PC-3 (cell line): ENCODE data around the gene HCN3. TPM values are rescaled to one million over a fixed set of nuclear protein-coding genes. Genes with fewer than 3 reads are reported as not detected.
A peak's percentile ranks its signal among the peaks of the same experiment; 100 is the strongest.
"Not testable (repeated sequence)": the region's sequence is repeated elsewhere in the genome, so short reads cannot be mapped to it uniquely, and the experiment has no call there.

Source experiments
- ATAC-seq: fragments of 200-7000 bp; cut with Tn5 transposase; 2 replicates; pipeline ENCODE4 v1.9.1; 2020; ENCODE audit warnings: mild to moderate bottlenecking, moderate library complexity
- BruUV-seq: library from RNA; stranded (reverse); fragments of 400-500 nt; replicated peaks from 2 replicates; lab custom pipeline; 2021; lab: Mats Ljungman, UMichigan
- CTCF ChIA-PET: fragments of 300-600 bp; sonication (Branson Sonifier 250); formaldehyde crosslinking; loops from one replicate; lab custom pipeline; 2022; ENCODE audit warnings: antibody characterized with exemption; lab: Charles Lee
- POLR2A ChIA-PET: fragments of 300-600 bp; sonication (Branson Sonifier 250); formaldehyde crosslinking; loops from one replicate; lab custom pipeline; 2022; ENCODE audit warnings: antibody characterized with exemption; ENCODE audit not compliant: unreplicated experiment; lab: Charles Lee
- DNase-seq: peaks from one replicate; pipeline ENCODE4 v3.0.0-alpha.2; 2015
- H2AFZ ChIP-seq: fragments of 300-600 bp; sonication (generic); 2 replicates; pipeline ENCODE4 v1.6.0; 2016; ENCODE audit warnings: antibody characterized with exemption, low read length
- H3F3A ChIP-seq: fragments of 300-600 bp; sonication (generic); one replicate; pipeline ENCODE4 v1.6.0; 2017; ENCODE audit warnings: antibody characterized with exemption, low read length, control low read depth, mild to moderate bottlenecking; ENCODE audit not compliant: unreplicated experiment
- H3K27ac ChIP-seq: fragments of 300-600 bp; sonication (generic); 2 replicates; pipeline ENCODE4 v1.5.1; 2016; ENCODE audit warnings: mild to moderate bottlenecking, low read length
- H3K27me3 ChIP-seq: fragments of 300-600 bp; sonication (generic); 2 replicates; pipeline ENCODE4 v1.6.1; 2016; ENCODE audit warnings: low read length, mixed read lengths
- H3K36me3 ChIP-seq: fragments of 300-600 bp; sonication (generic); 2 replicates; pipeline ENCODE4 v1.6.1; 2016; ENCODE audit warnings: low read depth, mixed run types, low read length, mixed read lengths
- H3K4me1 ChIP-seq: fragments of 300-600 bp; sonication (generic); 2 replicates; pipeline ENCODE4 v1.5.1; 2016; ENCODE audit warnings: low read length; ENCODE audit not compliant: insufficient read depth
- H3K4me2 ChIP-seq: fragments of 300-600 bp; sonication (generic); 2 replicates; pipeline ENCODE4 v1.6.0; 2016; ENCODE audit warnings: low read length
- H3K4me3 ChIP-seq: fragments of 300-600 bp; sonication (generic); 2 replicates; pipeline ENCODE4 v1.5.1; 2016; ENCODE audit warnings: mild to moderate bottlenecking, low read length, mixed read lengths
- H3K79me2 ChIP-seq: fragments of 300-600 bp; sonication (generic); 2 replicates; pipeline ENCODE4 v1.6.1; 2017; ENCODE audit warnings: low read length, mixed read lengths
- H3K9ac ChIP-seq: fragments of 300-600 bp; sonication (generic); 2 replicates; pipeline ENCODE4 v1.6.0; 2016; ENCODE audit warnings: mild to moderate bottlenecking, low read length
- H3K9me2 ChIP-seq: fragments of 300-600 bp; sonication (generic); replicated peaks from 2 replicates; pipeline ENCODE4 v1.6.1; 2016; ENCODE audit warnings: mixed run types, low read length, mixed read lengths
- H3K9me3 ChIP-seq: fragments of 300-600 bp; sonication (generic); 2 replicates; pipeline ENCODE4 v1.6.1; 2016; ENCODE audit warnings: low read length, mixed read lengths
- H4K20me1 ChIP-seq: fragments of 300-600 bp; sonication (generic); 2 replicates; pipeline ENCODE4 v1.6.1; 2016; ENCODE audit warnings: low read length, mixed read lengths
- EZH2 ChIP-seq: fragments of 300-600 bp; sonication (generic); IDR thresholded peaks from one replicate; pipeline ENCODE4 v1.6.1; 2017; ENCODE audit warnings: antibody characterized with exemption, mild to moderate bottlenecking, low read length; ENCODE audit not compliant: unreplicated experiment
- EZH2phosphoT487 ChIP-seq: fragments of 300-600 bp; sonication (generic); IDR thresholded peaks from 2 replicates; pipeline ENCODE4 v1.6.1; 2018; ENCODE audit warnings: mild to moderate bottlenecking, antibody characterized with exemption, low read length, borderline replicate concordance
- intact Hi-C: fragments of 100-400 bp; cut with micrococcal nuclease; formaldehyde crosslinking; loops from 2 replicates; pipeline ENCODE4 v1.9.0; 2023
- total RNA-seq: library from RNA; depleted of rRNA; stranded (reverse); fragments of >200 nt; gene quantifications from 2 replicates; pipeline ENCODE4 v1.2.3, GENCODE V29; 2014
- TF ChIP-seq, protein P1 (sequence below): fragments of 300-600 bp; sonication (generic); conservative IDR thresholded peaks from 2 replicates; pipeline ENCODE4 v1.5.1; 2017; ENCODE audit warnings: antibody characterized with exemption, low read depth, mild to moderate bottlenecking, low read length

Gene HCN3
- total RNA-seq, 1 experiment from 2014 or later: 1.9 TPM

DNA sequence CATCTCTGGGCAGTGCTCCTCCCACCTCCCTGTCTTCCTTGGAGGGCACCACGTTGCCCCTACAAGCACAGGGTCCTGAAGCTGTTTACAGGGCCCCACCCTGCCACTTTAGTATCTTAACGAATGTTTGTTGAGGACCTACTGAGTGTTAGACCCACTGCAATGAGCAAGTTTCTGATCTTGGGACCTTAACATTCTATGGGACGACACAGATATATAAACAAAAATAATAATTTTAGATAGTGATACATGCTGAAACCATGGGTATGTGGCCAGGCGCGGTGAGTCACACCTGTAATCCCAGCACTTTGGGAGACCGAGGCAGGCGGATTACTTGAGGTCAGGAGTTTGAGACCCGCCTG lies 32.1 kb upstream of the HCN3 start:
- ATAC-seq (no peak), DNase-seq (no peak)
- Histone ChIP-seq H3K36me3 (peaks cover 15% of the 10 kb centered on the region; the same call in 1 of the 2 replicates), H3K9ac (peak overlapping the region; percentile 71), H2AFZ (peak overlapping the region; percentile 88), H3K4me3 (peak overlapping the region; percentile 77), H3K9me2 (no peaks in the 10 kb centered on the region), H3K79me2 (peaks cover 11% of the 10 kb centered on the region), H3K4me1 (peaks cover 27% of the 10 kb centered on the region), H3K4me2 (peak overlapping the region; percentile 87), H4K20me1 (no peaks in the 10 kb centered on the region), H3K27me3 (no peaks in the 10 kb centered on the region), H3K9me3 (no peaks in the 10 kb centered on the region), H3K27ac (peak overlapping the region; percentile 54), H3F3A (no peaks in the 10 kb centered on the region)
- BruUV-seq: no TSS peak
- intact Hi-C loops: loop anchor here (2.0 kb wide), 1 partner anchor 64 kb away; the partner anchor contains the start of gene FDPS
- POLR2A ChIA-PET: no interaction called here
- CTCF ChIA-PET: no interaction called here
- TF ChIP-seq EZH2phosphoT487: no peak
- TF ChIP-seq, protein P1, sequence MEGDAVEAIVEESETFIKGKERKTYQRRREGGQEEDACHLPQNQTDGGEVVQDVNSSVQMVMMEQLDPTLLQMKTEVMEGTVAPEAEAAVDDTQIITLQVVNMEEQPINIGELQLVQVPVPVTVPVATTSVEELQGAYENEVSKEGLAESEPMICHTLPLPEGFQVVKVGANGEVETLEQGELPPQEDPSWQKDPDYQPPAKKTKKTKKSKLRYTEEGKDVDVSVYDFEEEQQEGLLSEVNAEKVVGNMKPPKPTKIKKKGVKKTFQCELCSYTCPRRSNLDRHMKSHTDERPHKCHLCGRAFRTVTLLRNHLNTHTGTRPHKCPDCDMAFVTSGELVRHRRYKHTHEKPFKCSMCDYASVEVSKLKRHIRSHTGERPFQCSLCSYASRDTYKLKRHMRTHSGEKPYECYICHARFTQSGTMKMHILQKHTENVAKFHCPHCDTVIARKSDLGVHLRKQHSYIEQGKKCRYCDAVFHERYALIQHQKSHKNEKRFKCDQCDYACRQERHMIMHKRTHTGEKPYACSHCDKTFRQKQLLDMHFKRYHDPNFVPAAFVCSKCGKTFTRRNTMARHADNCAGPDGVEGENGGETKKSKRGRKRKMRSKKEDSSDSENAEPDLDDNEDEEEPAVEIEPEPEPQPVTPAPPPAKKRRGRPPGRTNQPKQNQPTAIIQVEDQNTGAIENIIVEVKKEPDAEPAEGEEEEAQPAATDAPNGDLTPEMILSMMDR: no peak
- TF ChIP-seq EZH2: no peak

DNA sequence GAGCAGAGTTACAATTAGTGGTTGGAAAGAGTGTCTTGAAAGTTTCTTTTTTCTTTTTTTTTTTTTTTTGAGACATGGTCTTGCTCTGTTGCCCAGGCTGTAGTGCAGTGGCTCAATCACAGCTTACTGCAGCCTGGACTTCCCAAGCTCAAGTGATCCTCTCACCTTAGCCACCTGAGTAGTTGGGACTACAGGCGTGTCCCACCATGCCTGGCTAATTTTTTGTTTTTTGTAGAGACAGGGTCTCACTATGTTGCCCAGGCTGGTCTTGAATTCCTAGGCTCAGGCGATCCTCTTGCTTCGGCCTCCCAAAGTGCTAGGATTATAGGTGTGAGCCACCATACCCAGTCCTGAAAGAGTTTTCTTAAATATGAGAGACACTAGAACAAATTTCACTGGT lies 30.5 kb upstream of the HCN3 start:
- Histone ChIP-seq H3K36me3 (peaks cover 15% of the 10 kb centered on the region; the same call in 1 of the 2 replicates), H3K79me2 (peaks cover 11% of the 10 kb centered on the region), H3K4me1 (peaks cover 20% of the 10 kb centered on the region)
- CTCF ChIA-PET: interaction anchor here (0.6 kb wide), 1 partner anchor 76 kb away, joined by 3 read pairs; no protein-coding TSS in a partner anchor
- H3K9ac ChIP-seq, intact Hi-C loops, H3K4me2 ChIP-seq, H3K27me3 ChIP-seq, H3K4me3 ChIP-seq, H3K27ac ChIP-seq, POLR2A ChIA-PET, H4K20me1 ChIP-seq, H3F3A ChIP-seq, H3K9me3 ChIP-seq, BruUV-seq, DNase-seq, H2AFZ ChIP-seq, ATAC-seq, H3K9me2 ChIP-seq: not testable (repeated sequence)

DNA sequence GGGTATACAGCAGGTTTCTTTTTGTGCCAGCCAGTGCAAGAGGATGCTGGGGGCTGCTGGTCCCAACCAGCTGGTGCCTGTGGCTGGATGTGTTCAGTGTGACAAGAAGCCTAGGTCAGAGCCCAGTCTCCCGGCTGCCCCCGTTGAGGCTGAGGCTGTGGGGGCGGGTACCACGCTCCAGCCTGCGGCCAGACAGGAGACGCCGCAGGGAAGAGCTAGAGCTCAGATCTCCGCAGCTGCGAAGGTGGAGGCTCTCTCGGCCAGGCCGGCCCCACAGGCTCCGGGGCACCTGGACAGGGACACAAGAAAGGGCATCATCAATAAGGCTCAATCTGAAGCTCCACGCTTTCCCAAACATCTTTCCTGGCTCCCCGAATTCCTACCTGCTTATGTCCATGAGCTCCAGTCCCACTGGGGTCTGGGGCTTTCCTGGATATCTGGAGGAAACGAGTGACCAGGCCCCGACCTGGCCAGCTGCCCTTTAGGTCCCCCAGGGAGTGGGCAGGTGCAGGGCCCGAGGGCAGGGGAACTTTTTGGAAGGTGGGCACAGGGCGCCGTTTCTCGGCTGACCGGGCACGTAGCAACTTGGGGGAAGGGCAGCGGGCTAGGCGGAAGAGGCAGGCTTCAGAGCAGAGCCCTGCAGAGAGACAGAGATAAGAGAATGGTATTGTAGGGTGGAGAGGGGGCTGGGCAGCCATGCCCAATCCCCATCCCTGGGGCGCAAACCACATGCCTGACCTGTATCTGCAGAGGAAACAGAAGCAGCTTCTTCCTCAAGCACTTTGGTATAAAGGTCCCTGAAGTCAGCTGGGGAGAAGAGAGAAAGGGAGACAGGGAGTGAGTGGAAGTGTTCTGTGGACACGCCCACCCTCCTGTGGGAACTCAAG lies 29.4 kb upstream of the HCN3 start:
- CTCF ChIA-PET: no interaction called here

More for the DNA sequence above, 29.4 kb upstream of the HCN3 start:
- no peak overlapping the region for H2AFZ ChIP-seq
- H3K9me2 ChIP-seq: no peaks in the 10 kb centered on the region
- H3K9ac ChIP-seq: no peak overlapping the region
- peaks cover 17% of the 10 kb centered on the region for H3K4me1 ChIP-seq
- no peaks in the 10 kb centered on the region for H3F3A ChIP-seq
- H3K27ac ChIP-seq: no peak overlapping the region
- H3K9me3 ChIP-seq: no peaks in the 10 kb centered on the region
- TF ChIP-seq, protein P1: no peak
- no peak for TF ChIP-seq EZH2phosphoT487
- no peak for TF ChIP-seq EZH2
- intact Hi-C loops: no loop called here
- BruUV-seq: no TSS peak
- no peaks in the 10 kb centered on the region for H3K27me3 ChIP-seq
- H3K4me3 ChIP-seq: no peak overlapping the region
- POLR2A ChIA-PET: no interaction called here
- no peak for DNase-seq
- no peaks in the 10 kb centered on the region for H4K20me1 ChIP-seq
- no peak for ATAC-seq
- peaks cover 15% of the 10 kb centered on the region; the same call in 1 of the 2 replicates for H3K36me3 ChIP-seq
- H3K4me2 ChIP-seq: no peak overlapping the region
- peaks cover 11% of the 10 kb centered on the region for H3K79me2 ChIP-seq
